Measurements from ENCODE around the gene CSH1. TPM values are rescaled to one million over a fixed set of nuclear protein-coding genes. Genes with fewer than 3 reads are reported as not detected.
"Not testable (repeated sequence)": the region's sequence is repeated elsewhere in the genome, so short reads cannot be mapped to it uniquely, and the experiment has no call there.

Gene CSH1
- total RNA-seq, 1 donor from 2014 or later: not detected

GRCh38 chr17:63904796-63905195 is 8.4 kb upstream of the CSH1 start:
- not testable (repeated sequence) for DNase-seq (ENCODE audit: low spot score)

GRCh38 chr17:63903787-63904201 is 7.4 kb upstream of the CSH1 start:
- not testable (repeated sequence) for DNase-seq (ENCODE audit: low spot score)

GRCh38 chr17:63901971-63902370 is 5.6 kb upstream of the CSH1 start:
- DNase-seq (ENCODE audit: low spot score): not testable (repeated sequence)

- DNase-seq (ENCODE audit: low spot score): not testable (repeated sequence)
Observed at GRCh38 chr17:63898899-63899798, 2.8 kb upstream of the CSH1 start.

- DNase-seq (ENCODE audit: low spot score): not testable (repeated sequence)
Observed at GRCh38 chr17:63894821-63895220, 1.6 kb downstream of the CSH1 start.

GRCh38 chr17:63894021-63894420 is 2.4 kb downstream of the CSH1 start:
- DNase-seq (ENCODE audit: low spot score): not testable (repeated sequence)

- DNase-seq (ENCODE audit: low spot score): not testable (repeated sequence)
Observed at GRCh38 chr17:63892316-63893037, 3.9 kb downstream of the CSH1 start.

GRCh38 chr17:63889026-63889848 is 7.1 kb downstream of the CSH1 start:
- peak; percentile 27 for DNase-seq (ENCODE audit: low spot score)

- not testable (repeated sequence) for DNase-seq (ENCODE audit: low spot score)
Observed at GRCh38 chr17:63885119-63885518, 11.3 kb downstream of the CSH1 start.

- DNase-seq (ENCODE audit: low spot score): not testable (repeated sequence)
Observed at GRCh38 chr17:63882626-63883126, 13.7 kb downstream of the CSH1 start.

- peak; percentile 36 for DNase-seq (ENCODE audit: low spot score)
Observed at GRCh38 chr17:63881935-63882601, 14.3 kb downstream of the CSH1 start, which contains the start of gene GH2. TSS of gene GH2 (minus strand) at chr17:63881944. CDS start at chr17:63881801, 143 bp downstream.

GRCh38 chr17:63881337-63881736 is 15.0 kb downstream of the CSH1 start:
- DNase-seq (ENCODE audit: low spot score): not testable (repeated sequence)

- no peak for DNase-seq (ENCODE audit: low spot score)
Observed at GRCh38 chr17:63880706-63881105, 15.7 kb downstream of the CSH1 start.

GRCh38 chr17:63878413-63878812 is 18.0 kb downstream of the CSH1 start:
- DNase-seq (ENCODE audit: low spot score): not testable (repeated sequence)

- DNase-seq (ENCODE audit: low spot score): not testable (repeated sequence)
Observed at GRCh38 chr17:63874693-63875092, 21.7 kb downstream of the CSH1 start.

- DNase-seq (ENCODE audit: low spot score): not testable (repeated sequence)
Observed at GRCh38 chr17:63874061-63874626, 22.2 kb downstream of the CSH1 start.

- not testable (repeated sequence) for DNase-seq (ENCODE audit: low spot score)
Observed at GRCh38 chr17:63873577-63873976, 22.8 kb downstream of the CSH1 start, which contains the start of gene CSH2. TSS of gene CSH2 (minus strand) at chr17:63873677. CDS start at chr17:63873614, 63 bp downstream.

GRCh38 chr17:63871646-63872365 is 24.6 kb downstream of the CSH1 start:
- DNase-seq (ENCODE audit: low spot score): not testable (repeated sequence)

GRCh38 chr17:63870292-63870665 is 26.1 kb downstream of the CSH1 start:
- DNase-seq (ENCODE audit: low spot score): not testable (repeated sequence)

Data from mucosa of gallbladder (tissue), 1 donor.